Ascending aorta (tissue), 2 donors: ENCODE results near the gene MTRF1L. TPM values are rescaled to one million over a fixed set of nuclear protein-coding genes. Genes with fewer than 3 reads are reported as not detected.
"Not testable (repeated sequence)": the region's sequence is repeated elsewhere in the genome, so short reads cannot be mapped to it uniquely, and the experiment has no call there.

Experiments
- DNase-seq, 2 donors: peaks; one replicate each; pipeline ENCODE4 v3.0.0-alpha.2; 2019; ENCODE audit warnings: low spot score in 2 of 2
- H3K27ac ChIP-seq, 2 donors: fragments of 200-600 bp; sonication (generic); one replicate each; pipeline ENCODE4 v1.5.1; 2016 to 2017; ENCODE audit warnings: mild to moderate bottlenecking in 1 of 2
- H3K27me3 ChIP-seq: fragments of 200-600 bp; sonication (generic); one replicate; pipeline ENCODE4 v1.5.1; 2017
- H3K36me3 ChIP-seq, 2 donors: fragments of 200-600 bp; sonication (generic); one replicate each; pipeline ENCODE4 v1.5.1; 2016
- H3K4me1 ChIP-seq, 2 donors: fragments of 200-600 bp; sonication (generic); one replicate each; pipeline ENCODE4 v1.5.1; 2016 to 2017; ENCODE audit warnings: mild to moderate bottlenecking in 1 of 2
- H3K4me3 ChIP-seq, 2 donors: fragments of 200-600 bp; sonication (generic); one replicate each; pipeline ENCODE4 v1.5.1; 2016 to 2017; ENCODE audit warnings: mild to moderate bottlenecking in 1 of 2
- H3K9me3 ChIP-seq, 2 donors: fragments of 200-600 bp; sonication (generic); one replicate each; pipeline ENCODE4 v1.5.1; 2016
- intact Hi-C: fragments of 100-400 bp; cut with DNase I; formaldehyde crosslinking; loops from one replicate; pipeline ENCODE4 v1.15.1; 2023
- total RNA-seq: library from RNA; depleted of rRNA; stranded (reverse); fragments of >200 nt; gene quantifications from one replicate; pipeline ENCODE4 v1.1.0, GENCODE V29; 2016
- TF ChIP-seq, protein P1 (sequence below), 3 experiments: fragments of 200-600 bp in 2 of 3; fragments of 450-650 bp in 1 of 3; sonication (generic) in 2 of 3; IDR thresholded peaks; one replicate each; pipeline ENCODE4 v1.5.1; 2016 to 2019; ENCODE audit warnings: antibody characterized with exemption in 3 of 3, mild to moderate bottlenecking in 1 of 3, moderate library complexity in 1 of 3

Gene MTRF1L
- total RNA-seq, 1 donor from 2014 or later: 105 TPM

DNA sequence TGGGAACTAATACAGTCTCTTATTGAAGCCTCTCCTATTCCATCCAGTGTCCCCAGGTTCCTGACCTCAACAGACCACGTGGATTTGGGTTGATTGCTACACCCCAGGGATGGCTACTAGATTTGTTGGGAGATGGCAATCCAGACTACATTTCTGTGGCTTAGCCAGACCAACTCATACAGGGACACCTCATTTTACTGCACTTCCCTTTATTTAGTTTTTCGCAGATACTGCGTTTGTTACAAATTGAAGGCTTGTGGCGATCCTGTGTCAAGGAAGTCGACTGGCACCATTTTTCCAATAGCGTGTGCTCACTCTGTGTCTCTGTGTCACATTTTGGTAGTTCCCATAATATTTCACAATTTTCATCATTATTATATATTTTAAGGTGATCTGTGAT, 10.3 kb upstream of the MTRF1L start:
- Histone ChIP-seq H3K27ac (no peak overlapping the region), H3K27me3 (no peaks in the 10 kb centered on the region), H3K9me3 (no peaks in the 10 kb centered on the region), H3K4me3 (no peak overlapping the region), H3K36me3 (no peaks in the 10 kb centered on the region), H3K4me1 (no peaks in the 10 kb centered on the region)
- DNase-seq: no peak
- TF ChIP-seq, protein P1, sequence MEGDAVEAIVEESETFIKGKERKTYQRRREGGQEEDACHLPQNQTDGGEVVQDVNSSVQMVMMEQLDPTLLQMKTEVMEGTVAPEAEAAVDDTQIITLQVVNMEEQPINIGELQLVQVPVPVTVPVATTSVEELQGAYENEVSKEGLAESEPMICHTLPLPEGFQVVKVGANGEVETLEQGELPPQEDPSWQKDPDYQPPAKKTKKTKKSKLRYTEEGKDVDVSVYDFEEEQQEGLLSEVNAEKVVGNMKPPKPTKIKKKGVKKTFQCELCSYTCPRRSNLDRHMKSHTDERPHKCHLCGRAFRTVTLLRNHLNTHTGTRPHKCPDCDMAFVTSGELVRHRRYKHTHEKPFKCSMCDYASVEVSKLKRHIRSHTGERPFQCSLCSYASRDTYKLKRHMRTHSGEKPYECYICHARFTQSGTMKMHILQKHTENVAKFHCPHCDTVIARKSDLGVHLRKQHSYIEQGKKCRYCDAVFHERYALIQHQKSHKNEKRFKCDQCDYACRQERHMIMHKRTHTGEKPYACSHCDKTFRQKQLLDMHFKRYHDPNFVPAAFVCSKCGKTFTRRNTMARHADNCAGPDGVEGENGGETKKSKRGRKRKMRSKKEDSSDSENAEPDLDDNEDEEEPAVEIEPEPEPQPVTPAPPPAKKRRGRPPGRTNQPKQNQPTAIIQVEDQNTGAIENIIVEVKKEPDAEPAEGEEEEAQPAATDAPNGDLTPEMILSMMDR (IDR thresholded peaks at IDR 0.05): no peak
- intact Hi-C loops: no loop called here

DNA sequence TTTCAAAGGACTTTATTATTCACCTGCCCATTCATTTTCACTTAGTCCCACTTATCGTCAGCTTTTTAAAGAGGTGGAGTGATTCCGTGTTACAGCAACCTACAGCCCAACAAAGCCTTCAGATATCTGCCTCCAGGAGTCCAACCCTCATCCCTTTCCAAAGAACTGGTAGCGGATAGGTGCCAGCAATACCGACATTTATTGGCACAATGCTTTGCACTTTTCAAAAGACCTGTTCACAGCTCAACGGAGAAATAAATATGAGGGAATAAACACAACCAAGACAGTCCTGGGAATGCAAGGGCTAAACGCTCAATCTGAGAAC, 819 bp upstream of the MTRF1L start:
- peak overlapping the region; percentile 82 to 85 for H3K27ac ChIP-seq
- H3K9me3 ChIP-seq: no peaks in the 10 kb centered on the region
- peak overlapping the region; percentile 70 to 85 for H3K4me3 ChIP-seq
- TF ChIP-seq, protein P1 (IDR thresholded peaks at IDR 0.05): no peak
- no peaks in the 10 kb centered on the region for H3K27me3 ChIP-seq
- no peak for DNase-seq
- intact Hi-C loops: loop anchor here (2.0 kb wide), 1 partner anchor 21 kb away; the partner anchor contains the start of gene FBXO5
- H3K4me1 ChIP-seq: peaks cover 3 to 18% of the 10 kb centered on the region in 2 donors
- no peaks in the 10 kb centered on the region for H3K36me3 ChIP-seq

DNA sequence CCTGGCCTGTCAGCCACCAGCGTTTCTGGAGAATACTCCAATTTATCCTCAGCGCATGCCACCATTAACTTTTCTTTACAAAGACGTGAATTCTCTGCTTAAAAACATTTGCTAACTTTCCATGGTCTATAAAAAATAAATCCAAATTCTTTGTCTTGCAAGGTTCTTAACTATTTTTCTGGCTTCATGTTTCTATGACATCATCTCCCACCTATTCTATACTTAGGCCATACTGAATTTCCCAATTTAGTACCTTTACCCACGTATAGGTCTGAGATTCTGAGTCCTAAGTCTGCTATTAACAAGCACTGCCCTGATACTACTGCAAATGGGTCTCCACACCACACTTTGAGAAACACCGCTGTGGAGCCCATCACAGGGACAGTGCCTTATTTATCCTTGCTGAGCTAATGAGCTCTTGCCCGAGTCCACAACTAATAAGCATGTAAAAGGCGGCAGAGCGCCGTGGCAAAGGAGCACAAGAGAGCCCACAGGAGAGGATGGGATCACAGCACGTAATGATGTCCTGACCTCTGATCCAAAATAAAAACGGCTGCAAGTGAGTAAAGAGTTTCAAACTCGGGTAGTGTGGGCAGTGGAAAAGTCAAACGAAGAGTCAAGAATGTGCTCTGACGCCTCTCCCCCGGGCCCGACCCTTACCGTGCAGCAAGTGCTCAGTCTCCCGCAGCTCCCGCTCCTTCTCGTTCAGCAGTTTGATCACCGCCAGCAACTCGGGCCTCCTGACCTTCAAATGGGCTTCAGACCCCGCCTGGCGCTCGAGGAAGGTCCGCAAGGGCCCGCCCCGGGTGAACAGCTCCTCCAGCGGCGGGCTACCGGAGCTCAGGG, 519 bp downstream of the MTRF1L start:
- peak overlapping the region; percentile 70 to 85 for H3K4me3 ChIP-seq
- H3K36me3 ChIP-seq: peaks cover 0 to 11% of the 10 kb centered on the region in 2 donors
- H3K27me3 ChIP-seq: no peaks in the 10 kb centered on the region
- H3K4me1 ChIP-seq: peaks cover 3 to 21% of the 10 kb centered on the region in 2 donors
- H3K27ac ChIP-seq: peak overlapping the region; percentile 82 to 85
- DNase-seq: no peak
- intact Hi-C loops: loop anchor here (2.0 kb wide), 1 partner anchor 19 kb away; the partner anchor contains the start of gene FBXO5
- H3K9me3 ChIP-seq: no peaks in the 10 kb centered on the region
- TF ChIP-seq, protein P1 (IDR thresholded peaks at IDR 0.05): no peak

DNA sequence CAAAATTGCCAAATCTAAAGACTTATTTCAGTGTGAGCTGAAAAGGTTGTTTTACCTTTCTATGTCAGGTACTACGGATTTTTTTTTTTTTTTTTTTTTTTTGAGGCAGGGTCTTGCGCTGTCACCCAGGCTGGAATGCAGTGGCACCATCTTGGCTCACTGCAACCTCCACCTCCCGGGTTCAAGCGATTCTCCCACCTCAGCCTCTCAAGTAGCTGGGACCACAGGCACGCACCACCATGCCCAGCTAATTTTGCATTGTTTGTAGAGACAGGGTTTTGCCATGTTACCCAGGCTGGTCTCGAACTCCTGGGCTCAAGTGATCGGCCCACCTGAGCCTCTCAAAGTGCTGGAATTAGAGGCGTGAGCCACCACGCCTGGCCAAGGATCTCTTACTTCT, 1.7 kb downstream of the MTRF1L start:
- H3K36me3 ChIP-seq: peaks cover 5 to 15% of the 10 kb centered on the region in 2 donors
- peak overlapping the region; percentile 82 to 85 for H3K27ac ChIP-seq
- peaks cover 3 to 21% of the 10 kb centered on the region in 2 donors for H3K4me1 ChIP-seq
- peak overlapping the region; percentile 70 to 85 for H3K4me3 ChIP-seq
- H3K27me3 ChIP-seq, H3K9me3 ChIP-seq, DNase-seq, intact Hi-C loops: not testable (repeated sequence)

DNA sequence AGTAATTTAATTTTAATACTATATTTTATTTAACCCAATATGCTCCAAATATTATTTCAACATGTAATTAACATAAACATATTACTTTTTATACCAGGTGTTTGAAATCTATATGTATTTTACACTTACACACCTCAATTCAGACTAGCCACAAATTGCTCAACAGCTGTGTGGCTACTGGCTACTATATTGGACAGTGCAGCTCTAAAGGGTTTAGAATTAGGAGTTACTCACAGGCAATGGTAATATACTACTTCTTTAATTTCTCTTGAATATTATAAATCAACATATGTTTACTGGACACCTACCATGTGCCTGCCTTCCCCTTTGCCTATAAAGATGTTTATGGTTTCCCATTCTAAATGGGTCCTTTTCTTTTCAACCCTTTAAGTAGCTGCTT, 2.3 kb downstream of the MTRF1L start:
- peaks cover 5 to 15% of the 10 kb centered on the region in 2 donors for H3K36me3 ChIP-seq
- H3K27me3 ChIP-seq: no peaks in the 10 kb centered on the region
- TF ChIP-seq, protein P1 (IDR thresholded peaks at IDR 0.05): no peak
- DNase-seq: no peak
- H3K9me3 ChIP-seq: no peaks in the 10 kb centered on the region
- H3K27ac ChIP-seq: peak overlapping the region in 1 of 2 donors; percentile 85
- H3K4me3 ChIP-seq: peak overlapping the region in 1 of 2 donors; percentile 18
- intact Hi-C loops: no loop called here
- peaks cover 3 to 21% of the 10 kb centered on the region in 2 donors for H3K4me1 ChIP-seq

DNA sequence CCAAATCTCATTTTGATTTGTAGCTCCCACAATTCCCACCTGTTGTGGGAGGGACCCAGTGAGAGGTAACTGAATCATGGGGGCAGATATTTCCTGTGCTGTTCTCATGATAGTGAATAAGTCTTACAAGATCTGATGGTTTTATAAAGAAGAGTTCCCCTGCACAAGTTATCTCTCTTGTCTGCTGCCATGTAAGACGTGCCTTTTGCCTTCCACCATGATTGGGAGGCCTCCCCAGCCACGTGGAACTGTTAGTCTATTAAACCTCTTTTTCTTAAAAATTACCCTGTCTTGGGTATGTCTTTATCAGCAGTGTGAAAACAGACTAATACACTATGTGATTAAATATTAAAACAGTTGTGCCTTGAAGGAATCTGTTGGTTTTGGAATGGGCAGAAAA, 3.0 kb downstream of the MTRF1L start:
- intact Hi-C loops, H3K27me3 ChIP-seq, H3K9me3 ChIP-seq, DNase-seq: not testable (repeated sequence)
- Histone ChIP-seq H3K36me3 (peaks cover 5 to 19% of the 10 kb centered on the region in 2 donors), H3K4me1 (peaks cover 3 to 21% of the 10 kb centered on the region in 2 donors), H3K4me3 (peak overlapping the region in 1 of 2 donors; percentile 17), H3K27ac (peak overlapping the region in 1 of 2 donors; percentile 24)
